OCI-LY7 (cell line): ENCODE data around the gene ISLR. TPM values are rescaled to one million over a fixed set of nuclear protein-coding genes. Genes with fewer than 3 reads are reported as not detected.

ENCODE experiments used
- BruUV-seq: library from RNA; stranded (reverse); fragments of 400-500 nt; replicated peaks from 2 replicates; lab custom pipeline; 2021; lab: Mats Ljungman, UMichigan
- CTCF ChIA-PET: fragments of 300-600 bp; sonication (Branson Sonifier 250); formaldehyde crosslinking; loops from one replicate; lab custom pipeline; 2022; ENCODE audit warnings: antibody characterized with exemption; ENCODE audit not compliant: unreplicated experiment; lab: Charles Lee
- POLR2A ChIA-PET: fragments of 300-600 bp; sonication (Branson Sonifier 250); formaldehyde crosslinking; loops from one replicate; lab custom pipeline; 2022; ENCODE audit warnings: antibody characterized with exemption; lab: Charles Lee
- DNase-seq: peaks from one replicate; pipeline ENCODE4 v3.0.0-alpha.2; 2015; ENCODE audit warnings: low spot score
- H2AFZ ChIP-seq: fragments of 200-600 bp; sonication (generic), shearing (Covaris generic); 2 replicates; pipeline ENCODE4 v1.6.1; 2014; ENCODE audit warnings: mild to moderate bottlenecking, antibody characterized with exemption, low read length, moderate library complexity
- H3K27ac ChIP-seq: fragments of 200-600 bp; sonication (generic); 2 replicates; pipeline ENCODE4 v1.5.1; 2014; ENCODE audit warnings: mixed run types, low read depth, mild to moderate bottlenecking, moderate library complexity, low read length, inconsistent platforms; ENCODE audit not compliant: poor library complexity, severe bottlenecking
- H3K36me3 ChIP-seq: fragments of 200-600 bp; sonication (generic); 2 replicates; pipeline ENCODE4 v1.6.1; 2014; ENCODE audit warnings: mild to moderate bottlenecking, antibody characterized with exemption, low read length, moderate library complexity, mixed read lengths; ENCODE audit not compliant: insufficient read depth
- H3K4me1 ChIP-seq: fragments of 200-600 bp; sonication (generic); 2 replicates; pipeline ENCODE4 v1.5.1; 2014; ENCODE audit warnings: mild to moderate bottlenecking, low read length; ENCODE audit not compliant: insufficient read depth, poor library complexity, severe bottlenecking
- H3K4me2 ChIP-seq: fragments of 200-600 bp; sonication (generic); 2 replicates; pipeline ENCODE4 v1.6.1; 2014; ENCODE audit warnings: mild to moderate bottlenecking, low read length
- H3K4me3 ChIP-seq: fragments of 200-600 bp; sonication (generic); 2 replicates; pipeline ENCODE4 v1.5.1; 2014; ENCODE audit warnings: mild to moderate bottlenecking, low read depth, low read length; ENCODE audit not compliant: poor library complexity, severe bottlenecking
- H3K79me2 ChIP-seq: fragments of 200-600 bp; sonication (generic); 2 replicates; pipeline ENCODE4 v1.6.1; 2016; ENCODE audit warnings: low read depth, mild to moderate bottlenecking, low read length, moderate library complexity, mixed read lengths; ENCODE audit not compliant: insufficient read depth
- H3K9me2 ChIP-seq: fragments of 200-600 bp; sonication (generic); 2 replicates; pipeline ENCODE4 v1.6.1; 2016; ENCODE audit warnings: mild to moderate bottlenecking, low read length, mixed read lengths; ENCODE audit not compliant: insufficient read depth
- H3K9me3 ChIP-seq: fragments of 200-600 bp; sonication (generic); 2 replicates; pipeline ENCODE4 v1.6.1; 2014; ENCODE audit warnings: mild to moderate bottlenecking, mixed run types, low read length, mixed read lengths
- H4K20me1 ChIP-seq: fragments of 200-600 bp; sonication (generic); 2 replicates; pipeline ENCODE4 v1.6.1; 2014; ENCODE audit warnings: mild to moderate bottlenecking, antibody characterized with exemption, low read length, moderate library complexity, mixed read lengths; ENCODE audit not compliant: insufficient read depth
- CTCF ChIP-seq: fragments of 200-600 bp; sonication (generic); conservative IDR thresholded peaks from 2 replicates; pipeline ENCODE4 v1.5.1; 2014; ENCODE audit warnings: mild to moderate bottlenecking, antibody characterized with exemption, low read length, moderate library complexity, mixed read lengths
- EZH2phosphoT487 ChIP-seq: fragments of 200-600 bp; sonication (generic); IDR thresholded peaks from 2 replicates; pipeline ENCODE4 v1.6.1; 2018; ENCODE audit warnings: low read depth, borderline replicate concordance, mild to moderate bottlenecking, mixed run types, antibody characterized with exemption, low read length, moderate library complexity, mixed read lengths
- intact Hi-C: fragments of 100-400 bp; cut with micrococcal nuclease; formaldehyde crosslinking; loops from one replicate; pipeline ENCODE4 v1.10.0; 2022; ENCODE audit not compliant: unreplicated experiment
- small RNA-seq: library from RNA; depleted of rRNA; stranded (forward); fragments of <200 nt; gene quantifications from one replicate; pipeline ENCODE3, GENCODE V24; 2014
- total RNA-seq, 2 experiments: library from RNA; depleted of rRNA in 1 of 2; stranded (reverse); fragments of >200 nt in 1 of 2; shearing (Covaris generic) in 1 of 2; gene quantifications; 2 replicates each; pipeline ENCODE4 v1.2.3, GENCODE V29; 2014 to 2022

Gene ISLR
- total RNA-seq, 2 experiments from 2014 or later: not detected

GRCh38 chr15:74222240-74223119 lies 49.0 kb downstream of the ISLR start:
- H3K9me3 ChIP-seq: no peaks in the 10 kb centered on the region
- no peaks in the 10 kb centered on the region for H3K9me2 ChIP-seq
- no peak overlapping the region for H3K27ac ChIP-seq
- CTCF ChIA-PET: no interaction called here
- H3K4me1 ChIP-seq: no peaks in the 10 kb centered on the region
- no peaks in the 10 kb centered on the region for H4K20me1 ChIP-seq
- no TSS peak for BruUV-seq
- no peaks in the 10 kb centered on the region for H3K36me3 ChIP-seq
- no peaks in the 10 kb centered on the region for H3K79me2 ChIP-seq
- no peak overlapping the region for H3K4me3 ChIP-seq
- no peak for DNase-seq
- no peak for TF ChIP-seq CTCF
- no peak for TF ChIP-seq EZH2phosphoT487
- no peak overlapping the region for H2AFZ ChIP-seq
- POLR2A ChIA-PET: no interaction called here
- no peak overlapping the region for H3K4me2 ChIP-seq
- intact Hi-C loops: no loop called here

- Histone ChIP-seq H3K79me2 (no peaks in the 10 kb centered on the region), H3K36me3 (no peaks in the 10 kb centered on the region), H3K9me3 (no peaks in the 10 kb centered on the region), H3K4me3 (no peak overlapping the region), H2AFZ (no peak overlapping the region), H3K9me2 (no peaks in the 10 kb centered on the region), H4K20me1 (no peaks in the 10 kb centered on the region), H3K4me2 (no peak overlapping the region), H3K4me1 (no peaks in the 10 kb centered on the region), H3K27ac (no peak overlapping the region)
- intact Hi-C loops: no loop called here
- no TSS peak for BruUV-seq
- ChIA-PET POLR2A (no interaction called here), CTCF (no interaction called here)
- TF ChIP-seq EZH2phosphoT487 (no peak), CTCF (no peak)
- no peak for DNase-seq
Measured at GRCh38 chr15:74225928-74226327, 52.4 kb downstream of the ISLR start.

Small RNA genes within 50 kb of the gene (small RNA-seq; reads per million reads assigned to genes)
- gene RF00017: not detected

Other genes starting within 250 kb of the ISLR start
- not detected in 2 replicates for gene LOXL1, start 247.2 kb upstream of the ISLR start, total RNA-seq (2014; rRNA removed; shearing (Covaris generic))
- gene LOXL1, start 247.2 kb upstream of the ISLR start, total RNA-seq (2022): not detected in 2 replicates
- gene STOML1, start 181.4 kb upstream of the ISLR start, total RNA-seq (2014; rRNA removed; shearing (Covaris generic)): 5.7 and 8.0 TPM in 2 replicates
- gene STOML1, start 181.4 kb upstream of the ISLR start, total RNA-seq (2022): 8.9 and 10.0 TPM in 2 replicates
- 9.6 and 16.9 TPM in 2 replicates for gene PML, start 179.0 kb upstream of the ISLR start, total RNA-seq (2014; rRNA removed; shearing (Covaris generic))
- 26.1 and 28.1 TPM in 2 replicates for gene PML, start 179.0 kb upstream of the ISLR start, total RNA-seq (2022)
- 0.76 TPM in 1 of 2 replicates, not detected in the other for gene GOLGA6A, start 91.2 kb upstream of the ISLR start, total RNA-seq (2014; rRNA removed; shearing (Covaris generic))
- gene GOLGA6A, start 91.2 kb upstream of the ISLR start, total RNA-seq (2022): 0.13 and 0.63 TPM in 2 replicates
- not detected in 2 replicates for gene ISLR2, start 43.1 kb upstream of the ISLR start, total RNA-seq (2014; rRNA removed; shearing (Covaris generic))
- not detected in 2 replicates for gene ISLR2, start 43.1 kb upstream of the ISLR start, total RNA-seq (2022)
- gene STRA6, start 29.1 kb downstream of the ISLR start, total RNA-seq (2014; rRNA removed; shearing (Covaris generic)): not detected in 2 replicates
- not detected in 2 replicates for gene STRA6, start 29.1 kb downstream of the ISLR start, total RNA-seq (2022)
- not detected in 2 replicates for gene CCDC33, start 62.6 kb downstream of the ISLR start, total RNA-seq (2014; rRNA removed; shearing (Covaris generic))
- not detected in 2 replicates for gene CCDC33, start 62.6 kb downstream of the ISLR start, total RNA-seq (2022)
- gene CYP11A1, start 193.9 kb downstream of the ISLR start, total RNA-seq (2014; rRNA removed; shearing (Covaris generic)): not detected in 2 replicates
- not detected in 2 replicates for gene CYP11A1, start 193.9 kb downstream of the ISLR start, total RNA-seq (2022)